B cell (primary cell): ENCODE data around the gene PLCL1. TPM values are rescaled to one million over a fixed set of nuclear protein-coding genes. Genes with fewer than 3 reads are reported as not detected.

ENCODE experiments used
- ATAC-seq: fragments of 200-7000 bp; cut with Tn5 transposase; one replicate; pipeline ENCODE4 v1.10.0; 2021; ENCODE audit warnings: low read depth, mild to moderate bottlenecking, moderate number of reproducible peaks, moderate library complexity
- CTCF ChIA-PET: fragments of 350-600 bp; sonication (Branson Sonifier 250); formaldehyde crosslinking; loops from one replicate; lab custom pipeline; 2021; ENCODE audit warnings: antibody characterized with exemption, inconsistent platforms; lab: Charles Lee
- POLR2A ChIA-PET: fragments of 350-600 bp; sonication (Branson Sonifier 250); formaldehyde crosslinking; loops from one replicate; lab custom pipeline; 2021; ENCODE audit warnings: antibody characterized with exemption; lab: Charles Lee
- DNase-seq: peaks from one replicate; pipeline ENCODE4 v3.0.0; 2013
- H2AFZ ChIP-seq: 2 replicates; pipeline ENCODE4 v1.6.1; 2012; ENCODE audit warnings: mild to moderate bottlenecking, low read depth, low read length; ENCODE audit not compliant: insufficient read depth, poor library complexity, severe bottlenecking
- H3K27ac ChIP-seq, 2 donors: 1 replicate in 1 of 2; 2 replicates in 1 of 2; pipeline ENCODE4 v1.5.1; 2012 to 2013; ENCODE audit warnings: low read length in 2 of 2, mild to moderate bottlenecking in 2 of 2, moderate library complexity in 1 of 2
- H3K27me3 ChIP-seq, 4 experiments: fragments of 200-600 bp in 1 of 4; sonication (generic) in 1 of 4; replicated peaks in 1 of 4; 1 replicate in 2 of 4; 2 replicates in 2 of 4; pipeline versions ENCODE4 v1.6.1 to v1.7.0; 2013 to 2016; ENCODE audit warnings: low read length in 3 of 4, mild to moderate bottlenecking in 2 of 4, mixed read lengths in 1 of 4, moderate library complexity in 1 of 4; ENCODE audit not compliant: insufficient read depth in 4 of 4, control insufficient read depth in 3 of 4; ENCODE audit errors: control extremely low read depth in 1 of 4
- H3K36me3 ChIP-seq, 2 experiments: replicated peaks in 1 of 2; 1 replicate in 1 of 2; 2 replicates in 1 of 2; pipeline versions ENCODE4 v1.6.1 to v1.7.1; 2013; ENCODE audit warnings: low read length in 1 of 2; ENCODE audit not compliant: insufficient read depth in 2 of 2, control insufficient read depth in 1 of 2; ENCODE audit errors: control extremely low read depth in 1 of 2, extremely low read depth in 1 of 2
- H3K4me1 ChIP-seq, 2 donors: fragments of 200-600 bp in 1 of 2; sonication (generic) in 1 of 2; 1 replicate in 1 of 2; 2 replicates in 1 of 2; pipeline versions ENCODE4 v1.5.1 to v1.6.1; 2013 to 2017; ENCODE audit warnings: low read length in 2 of 2; ENCODE audit not compliant: control insufficient read depth in 2 of 2, insufficient read depth in 2 of 2
- H3K4me2 ChIP-seq: replicated peaks from 2 replicates; pipeline ENCODE3; 2012; ENCODE audit warnings: mild to moderate bottlenecking, low read depth, low read length; ENCODE audit not compliant: poor library complexity, severe bottlenecking
- H3K4me3 ChIP-seq, 5 experiments: fragments of 200-600 bp in 1 of 5; sonication (generic) in 1 of 5; 1 replicate in 3 of 5; 2 replicates in 2 of 5; pipeline versions ENCODE4 v1.5.1 to v1.7.0; 2011 to 2016; ENCODE audit warnings: low read length in 4 of 5, mild to moderate bottlenecking in 4 of 5, low read depth in 2 of 5, control low read depth in 1 of 5, moderate library complexity in 1 of 5; ENCODE audit not compliant: insufficient read depth in 1 of 5; ENCODE audit errors: control extremely low read depth in 1 of 5, extremely low read depth in 1 of 5
- H3K79me2 ChIP-seq: fragments of 200-600 bp; sonication (generic); one replicate; pipeline ENCODE4 v1.6.0; 2016; ENCODE audit warnings: low read length; ENCODE audit not compliant: control insufficient read depth, insufficient read depth
- H3K9ac ChIP-seq: fragments of 200-600 bp; sonication (generic); 2 replicates; pipeline ENCODE4 v1.6.1; 2017; ENCODE audit warnings: mild to moderate bottlenecking, low read length, moderate library complexity
- H3K9me3 ChIP-seq, 3 donors: one replicate each; pipeline versions ENCODE4 v1.6.1 to v1.7.1; 2013; ENCODE audit warnings: low read length in 2 of 3; ENCODE audit not compliant: control insufficient read depth in 2 of 3, insufficient read depth in 1 of 3; ENCODE audit errors: control extremely low read depth in 1 of 3
- H4K20me1 ChIP-seq: 2 replicates; pipeline ENCODE4 v1.6.0; 2012; ENCODE audit warnings: mild to moderate bottlenecking, low read length; ENCODE audit not compliant: insufficient read depth, control insufficient read depth, poor library complexity, severe bottlenecking
- H3K27ac Mint-ChIP-seq: one replicate; pipeline ENCODE4 v1.8.0; 2021; ENCODE audit warnings: mixed read lengths
- H3K27me3 Mint-ChIP-seq: one replicate; pipeline ENCODE4 v1.8.0; 2021; ENCODE audit warnings: mixed read lengths
- H3K4me1 Mint-ChIP-seq: one replicate; pipeline ENCODE4 v1.8.0; 2021; ENCODE audit warnings: mixed read lengths
- H3K4me3 Mint-ChIP-seq: one replicate; pipeline ENCODE4 v1.8.0; 2021; ENCODE audit warnings: mixed read lengths
- H3K9me3 Mint-ChIP-seq: one replicate; pipeline ENCODE4 v1.8.0; 2022; ENCODE audit warnings: mixed read lengths; ENCODE audit not compliant: insufficient read depth
- EZH2 ChIP-seq: IDR thresholded peaks from 2 replicates; pipeline ENCODE4 v1.6.1; 2012; ENCODE audit warnings: borderline replicate concordance, low read depth, mild to moderate bottlenecking, moderate library complexity, low read length; ENCODE audit not compliant: insufficient read depth, poor library complexity, severe bottlenecking
- WGBS: methylation state at CpG from one replicate; pipeline ENCODE4 v1.1.5; 2013; ENCODE audit warnings: missing lambda C conversion rate; ENCODE audit not compliant: insufficient coverage; 5-methylcytosine and 5-hydroxymethylcytosine counted together
- intact Hi-C: fragments of 100-400 bp; cut with micrococcal nuclease; formaldehyde crosslinking; loops from one replicate; pipeline ENCODE4 v1.10.0; 2022
- polyA plus RNA-seq: library from polyadenylated mRNA; depleted of rRNA; stranded (reverse); fragments of >200 nt; gene quantifications from 2 replicates; pipeline ENCODE4 v1.2.3, GENCODE V29; 2012
- total RNA-seq, 2 donors: library from RNA; stranded (reverse); fragments of 120-200 nt in 1 of 2; gene quantifications; 1 replicate in 1 of 2; 2 replicates in 1 of 2; pipeline versions ENCODE4 v1.2.3 to v1.2.4, GENCODE V29; 2013 to 2022
- TF ChIP-seq, protein P1 (sequence below): fragments of 200-600 bp; IDR thresholded peaks from one replicate; pipeline ENCODE4 v1.8.0; 2022; ENCODE audit warnings: antibody characterized with exemption, mild to moderate bottlenecking

PLCL1 gene
- total and polyA plus RNA-seq, 2 donors (not counting 1 experiment from before 2014, with no cell fraction given), result 0.07 to 0.25 TPM

DNA sequence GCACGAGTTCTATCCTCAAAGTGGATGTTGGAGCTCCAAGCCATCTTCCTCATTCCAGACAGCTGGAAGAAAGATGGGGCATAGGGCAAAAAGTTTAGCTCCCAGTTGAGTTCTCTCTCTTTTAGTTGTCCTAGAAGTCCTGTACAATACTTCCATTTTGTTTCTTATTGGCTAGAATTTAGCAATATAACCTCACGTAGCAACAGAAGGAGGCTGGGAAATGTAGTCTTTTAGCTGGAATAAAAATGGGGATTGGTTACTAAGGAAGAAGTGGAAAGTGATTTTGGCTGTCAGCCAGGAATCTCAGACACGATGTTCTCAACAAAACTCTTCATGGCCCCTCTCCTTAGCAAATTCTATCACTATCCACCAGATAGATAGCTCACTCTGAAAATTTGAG, 79.9 kb downstream of the PLCL1 start:
- CTCF ChIA-PET, result no interaction called here

DNA sequence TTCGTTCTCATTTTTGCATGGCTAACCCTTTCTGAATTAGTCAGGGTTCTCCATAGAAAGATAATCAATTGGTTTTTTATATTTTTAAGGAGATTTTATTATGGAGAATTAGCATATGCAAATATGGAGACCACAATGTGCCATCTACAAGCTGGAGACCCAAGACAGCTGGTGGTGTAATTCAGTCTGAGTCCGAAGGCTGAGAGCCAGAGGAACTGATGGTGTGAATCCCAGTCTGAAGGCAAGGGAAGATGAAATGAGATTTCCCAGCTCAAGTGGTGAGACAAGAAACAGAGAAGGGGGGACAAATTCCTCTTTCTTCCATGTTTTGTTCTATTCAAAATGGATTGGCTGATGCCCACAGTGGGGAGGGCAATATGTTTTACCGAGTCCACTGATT, 80.7 kb downstream of the PLCL1 start:
- no peaks in the 10 kb centered on the region for H3K4me1 Mint-ChIP-seq
- no peaks in the 10 kb centered on the region for H3K79me2 ChIP-seq
- H3K4me3 ChIP-seq, result no peak overlapping the region
- DNase-seq (no peak), ATAC-seq (no peak)
- H4K20me1 ChIP-seq, result no peaks in the 10 kb centered on the region
- intact Hi-C loops, result no loop called here
- ChIA-PET CTCF (no interaction called here), POLR2A (no interaction called here)
- no peak overlapping the region for H3K9ac ChIP-seq
- H3K4me3 Mint-ChIP-seq, result no peak overlapping the region
- WGBS, result 86% methylated on average over 1 of the region's 3 CpGs
- TF ChIP-seq, protein P1, sequence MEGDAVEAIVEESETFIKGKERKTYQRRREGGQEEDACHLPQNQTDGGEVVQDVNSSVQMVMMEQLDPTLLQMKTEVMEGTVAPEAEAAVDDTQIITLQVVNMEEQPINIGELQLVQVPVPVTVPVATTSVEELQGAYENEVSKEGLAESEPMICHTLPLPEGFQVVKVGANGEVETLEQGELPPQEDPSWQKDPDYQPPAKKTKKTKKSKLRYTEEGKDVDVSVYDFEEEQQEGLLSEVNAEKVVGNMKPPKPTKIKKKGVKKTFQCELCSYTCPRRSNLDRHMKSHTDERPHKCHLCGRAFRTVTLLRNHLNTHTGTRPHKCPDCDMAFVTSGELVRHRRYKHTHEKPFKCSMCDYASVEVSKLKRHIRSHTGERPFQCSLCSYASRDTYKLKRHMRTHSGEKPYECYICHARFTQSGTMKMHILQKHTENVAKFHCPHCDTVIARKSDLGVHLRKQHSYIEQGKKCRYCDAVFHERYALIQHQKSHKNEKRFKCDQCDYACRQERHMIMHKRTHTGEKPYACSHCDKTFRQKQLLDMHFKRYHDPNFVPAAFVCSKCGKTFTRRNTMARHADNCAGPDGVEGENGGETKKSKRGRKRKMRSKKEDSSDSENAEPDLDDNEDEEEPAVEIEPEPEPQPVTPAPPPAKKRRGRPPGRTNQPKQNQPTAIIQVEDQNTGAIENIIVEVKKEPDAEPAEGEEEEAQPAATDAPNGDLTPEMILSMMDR, result no peak
- TF ChIP-seq EZH2, result no peak
- H3K27ac Mint-ChIP-seq, result no peak overlapping the region
- no peaks in the 10 kb centered on the region for H3K4me1 ChIP-seq
- no peak overlapping the region for H3K4me2 ChIP-seq
- no peaks in the 10 kb centered on the region for H3K36me3 ChIP-seq
- peaks cover 0 to 4% (median 2%) of the 10 kb centered on the region in 4 experiments for H3K27me3 ChIP-seq
- H3K27ac ChIP-seq, result no peak overlapping the region
- peaks cover 4% of the 10 kb centered on the region for H3K27me3 Mint-ChIP-seq
- no peaks in the 10 kb centered on the region for H3K9me3 Mint-ChIP-seq
- no peaks in the 10 kb centered on the region for H3K9me3 ChIP-seq
- no peak overlapping the region for H2AFZ ChIP-seq

More for the DNA sequence above, 79.9 kb downstream of the PLCL1 start:
- H3K9me3 ChIP-seq, result no peaks in the 10 kb centered on the region
- no peak overlapping the region for H3K27ac ChIP-seq
- H3K36me3 ChIP-seq, result no peaks in the 10 kb centered on the region
- Mint-ChIP-seq H3K4me3 (no peak overlapping the region), H3K4me1 (no peaks in the 10 kb centered on the region), H3K27me3 (peaks cover 4% of the 10 kb centered on the region), H3K27ac (no peak overlapping the region), H3K9me3 (no peaks in the 10 kb centered on the region)
- no peaks in the 10 kb centered on the region for H3K79me2 ChIP-seq
- ATAC-seq (no peak), DNase-seq (no peak)
- no peaks in the 10 kb centered on the region for H4K20me1 ChIP-seq
- H3K4me1 ChIP-seq, result no peaks in the 10 kb centered on the region
- intact Hi-C loops, result no loop called here
- H3K9ac ChIP-seq, result no peak overlapping the region
- peaks cover 0 to 4% (median 2%) of the 10 kb centered on the region in 4 experiments for H3K27me3 ChIP-seq
- no peak overlapping the region for H3K4me3 ChIP-seq
- POLR2A ChIA-PET, result no interaction called here
- WGBS, result 60% methylated on average over 1 of the region's 3 CpGs
- no peak for TF ChIP-seq EZH2
- TF ChIP-seq, protein P1, result no peak
- H2AFZ ChIP-seq, result no peak overlapping the region
- H3K4me2 ChIP-seq, result no peak overlapping the region
